Mesenchymal stem cell (in vitro differentiated cells and primary cell): Measurements from ENCODE around the gene TMEM255A.
A peak's percentile ranks its signal among the peaks of the same experiment; 100 is the strongest.

Experiments
- DNase-seq: peaks from one replicate; pipeline ENCODE4 v3.0.0-alpha.2; 2013
- H2AFZ ChIP-seq: one replicate; pipeline ENCODE4 v1.6.1; 2013; ENCODE audit warnings: low read depth, mild to moderate bottlenecking, control low read depth, inconsistent platforms, low read length, moderate library complexity
- H2AK5ac ChIP-seq: 2 replicates; pipeline ENCODE4 v1.6.1; 2013; ENCODE audit warnings: low read length, moderate library complexity, mild to moderate bottlenecking, inconsistent platforms; ENCODE audit not compliant: severe bottlenecking
- H2BK120ac ChIP-seq: one replicate; pipeline ENCODE4 v1.6.1; 2013; ENCODE audit warnings: low read depth, mild to moderate bottlenecking, inconsistent platforms, low read length, moderate library complexity
- H2BK12ac ChIP-seq, 2 experiments: one replicate each; pipeline ENCODE4 v1.6.1; 2013; ENCODE audit warnings: inconsistent platforms in 2 of 2, low read length in 2 of 2, mild to moderate bottlenecking in 2 of 2, moderate library complexity in 2 of 2, control low read depth in 1 of 2
- H2BK15ac ChIP-seq: one replicate; pipeline ENCODE4 v1.6.1; 2013; ENCODE audit warnings: mild to moderate bottlenecking, low read depth, inconsistent platforms; ENCODE audit not compliant: poor library complexity, severe bottlenecking
- H2BK5ac ChIP-seq: 2 replicates; pipeline ENCODE4 v1.6.1; 2013; ENCODE audit warnings: low read depth, mild to moderate bottlenecking, low read length, control low read depth, inconsistent platforms; ENCODE audit not compliant: poor library complexity, severe bottlenecking
- H3K14ac ChIP-seq, 2 experiments: one replicate each; pipeline ENCODE4 v1.6.1; 2013; ENCODE audit warnings: inconsistent platforms in 2 of 2, low read length in 2 of 2, control low read depth in 1 of 2, mild to moderate bottlenecking in 1 of 2, moderate library complexity in 1 of 2
- H3K18ac ChIP-seq, 2 experiments: one replicate each; pipeline ENCODE4 v1.6.1; 2013; ENCODE audit warnings: inconsistent platforms in 2 of 2, low read length in 2 of 2, control low read depth in 1 of 2, low read depth in 1 of 2, mild to moderate bottlenecking in 1 of 2
- H3K23ac ChIP-seq, 2 experiments: one replicate each; pipeline ENCODE4 v1.6.1; 2013; ENCODE audit warnings: inconsistent platforms in 2 of 2, low read length in 2 of 2, mild to moderate bottlenecking in 2 of 2, moderate library complexity in 2 of 2, control low read depth in 1 of 2
- H3K27ac ChIP-seq: 2 replicates; pipeline ENCODE4 v1.5.1; 2013; ENCODE audit warnings: mild to moderate bottlenecking, moderate library complexity, low read length, control low read depth, inconsistent platforms; ENCODE audit not compliant: poor library complexity, severe bottlenecking
- H3K27me3 ChIP-seq, 2 experiments: 2 replicates each; pipeline versions ENCODE4 v1.6.1 to v1.7.0; 2013; ENCODE audit warnings: low read length in 2 of 2, mild to moderate bottlenecking in 2 of 2, moderate library complexity in 2 of 2, control low read depth in 1 of 2, inconsistent platforms in 1 of 2; ENCODE audit not compliant: control insufficient read depth in 1 of 2, insufficient read depth in 1 of 2
- H3K36me3 ChIP-seq, 2 experiments: 2 replicates each; pipeline versions ENCODE4 v1.6.1 to v1.7.0; 2013; ENCODE audit warnings: low read length in 2 of 2, control low read depth in 1 of 2, inconsistent platforms in 1 of 2, low read depth in 1 of 2, mild to moderate bottlenecking in 1 of 2; ENCODE audit not compliant: insufficient read depth in 2 of 2, control insufficient read depth in 1 of 2
- H3K4ac ChIP-seq, 2 experiments: one replicate each; pipeline ENCODE4 v1.6.1; 2013; ENCODE audit warnings: inconsistent platforms in 2 of 2, low read length in 2 of 2, mild to moderate bottlenecking in 2 of 2, moderate library complexity in 2 of 2, control low read depth in 1 of 2, low read depth in 1 of 2
- H3K4me1 ChIP-seq: 2 replicates; pipeline ENCODE4 v1.6.1; 2013; ENCODE audit warnings: low read depth, low read length, control low read depth; ENCODE audit not compliant: control insufficient read depth, insufficient read depth
- H3K4me2 ChIP-seq: 2 replicates; pipeline ENCODE4 v1.6.1; 2013; ENCODE audit warnings: low read length, mild to moderate bottlenecking, inconsistent platforms; ENCODE audit not compliant: poor library complexity, severe bottlenecking
- H3K4me3 ChIP-seq, 2 experiments: 2 replicates each; pipeline versions ENCODE4 v1.5.1 to v1.7.0; 2013; ENCODE audit warnings: low read length in 2 of 2, mild to moderate bottlenecking in 2 of 2, control low read depth in 1 of 2, low read depth in 1 of 2; ENCODE audit not compliant: insufficient read depth in 1 of 2
- H3K79me1 ChIP-seq: replicated peaks from 2 replicates; pipeline ENCODE4 v1.6.1; 2013; ENCODE audit warnings: mild to moderate bottlenecking, control low read depth, low read length, inconsistent platforms; ENCODE audit not compliant: poor library complexity, severe bottlenecking
- H3K9ac ChIP-seq: 2 replicates; pipeline ENCODE4 v1.7.0; 2013; ENCODE audit warnings: mild to moderate bottlenecking, low read length, moderate library complexity
- H3K9me3 ChIP-seq: 2 replicates; pipeline ENCODE4 v1.7.0; 2013; ENCODE audit warnings: mild to moderate bottlenecking, low read length; ENCODE audit not compliant: control insufficient read depth
- H4K8ac ChIP-seq: one replicate; pipeline ENCODE4 v1.6.1; 2013; ENCODE audit warnings: inconsistent platforms, mild to moderate bottlenecking, low read length, moderate library complexity
- H4K91ac ChIP-seq: one replicate; pipeline ENCODE4 v1.6.1; 2013; ENCODE audit warnings: mild to moderate bottlenecking, low read length, inconsistent platforms
- WGBS: methylation state at CpG from one replicate; pipeline ENCODE4 v1.1.7; 2013; ENCODE audit warnings: mixed read lengths; 5-methylcytosine and 5-hydroxymethylcytosine counted together

Gene TMEM255A

DNA sequence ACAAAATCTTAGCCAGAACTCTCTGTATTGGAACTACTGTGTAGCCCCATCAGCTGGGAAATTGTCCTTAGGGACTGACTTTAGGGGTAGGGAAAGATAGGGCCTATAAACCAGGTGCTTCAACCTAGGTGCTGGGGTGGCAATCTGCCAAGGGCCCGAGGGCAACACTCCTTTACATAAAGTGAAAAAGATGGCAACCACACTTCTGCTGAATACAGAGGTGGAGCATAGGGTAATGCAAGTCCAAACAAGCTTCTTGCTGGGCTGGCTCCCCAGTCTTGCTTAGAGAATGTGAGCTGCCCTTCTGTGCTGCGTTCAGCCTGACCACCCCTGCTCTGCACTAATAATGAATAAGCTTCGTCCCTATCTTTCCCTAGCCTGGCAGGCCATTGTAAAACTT lies 50.9 kb downstream of the TMEM255A start:
- H3K79me1 ChIP-seq: no peaks in the 10 kb centered on the region
- peaks cover 0 to 7% of the 10 kb centered on the region in 2 experiments for H3K36me3 ChIP-seq

DNA sequence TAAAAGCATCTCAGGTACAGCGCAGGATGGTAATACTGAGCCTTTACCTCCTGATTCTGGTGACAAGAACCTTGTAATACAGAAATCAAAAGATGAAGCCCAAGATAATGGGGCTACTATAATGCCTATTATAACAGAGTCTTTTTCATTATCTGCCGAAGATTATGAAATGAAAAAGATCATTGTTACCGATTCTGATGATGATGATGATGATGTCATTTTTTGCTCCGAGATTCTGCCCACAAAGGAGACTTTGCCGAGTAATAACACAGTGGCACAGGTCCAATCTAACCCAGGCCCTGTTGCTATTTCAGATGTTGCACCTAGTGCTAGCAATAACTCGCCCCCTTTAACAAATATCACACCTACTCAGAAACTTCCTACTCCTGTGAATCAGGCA lies 57.5 kb downstream of the TMEM255A start:
- Histone ChIP-seq H3K14ac (no peak overlapping the region), H3K4me2 (no peak overlapping the region), H2BK12ac (no peak overlapping the region), H2AK5ac (no peak overlapping the region), H2BK120ac (no peak overlapping the region), H4K91ac (no peak overlapping the region), H3K4me3 (no peak overlapping the region), H2BK15ac (no peak overlapping the region), H3K18ac (no peak overlapping the region), H4K8ac (no peak overlapping the region), H3K9me3 (no peaks in the 10 kb centered on the region), H3K4me1 (no peaks in the 10 kb centered on the region), H3K27ac (no peak overlapping the region), H2BK5ac (no peak overlapping the region), H2AFZ (no peak overlapping the region), H3K23ac (no peak overlapping the region), H3K27me3 (peaks cover 0 to 3% of the 10 kb centered on the region in 2 experiments), H3K9ac (no peak overlapping the region), H3K4ac (no peak overlapping the region), H3K36me3 (peaks cover 0 to 30% of the 10 kb centered on the region in 2 experiments), H3K79me1 (no peaks in the 10 kb centered on the region)
- 100% methylated on average over 3 of the region's 6 CpGs for WGBS
- DNase-seq: no peak

More for the DNA sequence above, 50.9 kb downstream of the TMEM255A start:
- DNase-seq: no peak
- no peak overlapping the region for H3K14ac ChIP-seq
- no peak overlapping the region for H3K4ac ChIP-seq
- H3K9ac ChIP-seq: no peak overlapping the region
- H3K27ac ChIP-seq: no peak overlapping the region
- H3K18ac ChIP-seq: no peak overlapping the region
- no peak overlapping the region for H2BK15ac ChIP-seq
- no peak overlapping the region for H4K8ac ChIP-seq
- WGBS: 59% methylated on average over 3 of the region's 3 CpGs
- no peak overlapping the region for H2BK12ac ChIP-seq
- no peak overlapping the region for H3K4me2 ChIP-seq
- no peak overlapping the region for H4K91ac ChIP-seq
- H2BK120ac ChIP-seq: no peak overlapping the region
- no peak overlapping the region for H2BK5ac ChIP-seq
- H2AFZ ChIP-seq: no peak overlapping the region
- H3K9me3 ChIP-seq: no peaks in the 10 kb centered on the region
- H3K27me3 ChIP-seq: peaks cover 6 to 8% of the 10 kb centered on the region in 2 experiments
- no peak overlapping the region for H2AK5ac ChIP-seq
- no peak overlapping the region for H3K4me3 ChIP-seq
- no peaks in the 10 kb centered on the region for H3K4me1 ChIP-seq
- no peak overlapping the region for H3K23ac ChIP-seq

DNA sequence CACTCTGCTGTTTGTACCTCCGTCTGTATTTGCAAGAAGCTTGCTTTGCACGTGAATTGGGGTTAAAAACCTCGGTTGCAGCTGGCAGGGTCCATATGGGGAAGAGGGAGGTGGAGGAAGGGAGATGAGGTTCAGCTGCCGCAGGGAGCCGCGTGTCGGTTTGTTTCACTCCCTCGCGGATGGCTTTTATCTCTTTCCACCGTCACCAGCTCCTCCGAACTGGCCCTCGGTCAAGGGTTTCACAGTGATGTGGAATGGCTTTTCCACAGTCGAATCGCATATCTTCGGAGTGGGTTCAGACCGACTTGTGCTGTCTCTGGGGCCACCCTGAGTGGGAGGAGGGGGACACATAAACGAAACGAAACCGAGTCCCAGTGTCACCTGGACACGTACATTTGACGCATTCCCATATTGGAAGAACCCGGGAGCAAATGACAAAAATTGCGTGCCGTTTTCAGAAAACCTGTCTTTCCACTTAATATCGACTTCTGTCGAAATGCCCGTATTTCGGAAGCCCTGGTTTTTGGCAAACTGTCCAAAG lies 59.7 kb downstream of the TMEM255A start:
- 0% methylated on average over 12 of the region's 28 CpGs for WGBS
- Histone ChIP-seq H3K27ac (no peak overlapping the region), H3K27me3 (peaks cover 0 to 3% of the 10 kb centered on the region in 2 experiments), H2AFZ (no peak overlapping the region), H3K4ac (no peak overlapping the region), H3K4me3 (peak overlapping the region; percentile 74 to 84), H4K91ac (peak overlapping the region; percentile 20), H4K8ac (no peak overlapping the region), H3K9ac (peak overlapping the region; percentile 93), H2BK15ac (no peak overlapping the region), H2AK5ac (no peak overlapping the region), H3K79me1 (no peaks in the 10 kb centered on the region), H2BK5ac (no peak overlapping the region), H2BK120ac (no peak overlapping the region), H3K23ac (peak overlapping the region in 1 of 2 experiments; percentile 80), H3K36me3 (peaks cover 0 to 27% of the 10 kb centered on the region in 2 experiments), H3K4me1 (no peaks in the 10 kb centered on the region), H3K18ac (peak overlapping the region in 1 of 2 experiments; percentile 66), H3K9me3 (no peaks in the 10 kb centered on the region), H3K4me2 (peak overlapping the region; percentile 65), H2BK12ac (no peak overlapping the region), H3K14ac (peak overlapping the region in 1 of 2 experiments; percentile 60)
- peak; percentile 49 for DNase-seq

DNA sequence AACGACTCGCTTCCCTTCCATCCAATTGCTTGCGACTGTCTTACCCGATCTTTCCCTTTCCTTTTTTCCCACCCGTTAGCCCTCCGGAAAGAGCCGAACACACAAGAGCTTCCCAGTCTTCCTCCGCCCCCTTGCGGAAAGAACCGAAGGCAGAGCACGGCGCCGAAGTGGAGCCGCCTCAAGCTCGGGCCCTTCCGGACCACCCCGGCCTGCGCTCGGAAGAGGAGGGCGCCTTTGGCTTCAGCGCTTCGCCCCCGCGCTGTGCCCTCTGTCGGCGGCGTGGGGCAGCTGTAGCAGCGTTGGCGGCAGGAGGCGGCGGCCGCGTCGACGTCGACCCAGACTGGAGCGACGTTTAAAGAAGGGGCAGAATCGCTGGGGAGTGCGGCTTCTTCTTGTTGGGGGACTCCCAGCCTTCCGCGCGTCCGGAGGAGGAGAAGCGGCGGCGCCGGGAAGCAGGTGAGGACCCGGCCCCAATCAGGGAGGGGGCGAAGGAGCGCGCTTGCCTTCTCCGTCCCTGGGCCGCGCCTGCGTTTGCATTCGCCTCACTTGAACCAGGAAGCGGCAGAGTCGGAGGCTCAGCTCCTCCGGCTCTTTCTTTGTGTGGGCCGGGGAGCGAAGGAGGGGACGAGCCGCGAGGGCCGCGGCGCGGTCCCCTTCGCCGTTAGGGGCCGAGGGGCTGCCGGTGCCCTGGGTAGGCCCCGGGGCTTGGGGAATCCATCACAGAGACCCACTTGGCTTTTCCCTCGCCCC lies 60.6 kb downstream of the TMEM255A start, which contains the start of gene ZBTB33:
Gene ZBTB33, plus strand, starts transcription at position 291 of the 750 bp plus-strand sequence. CDS start 2,604 bp downstream, outside the sequence.
- peak within 1 kb of the TSS; percentile 93 for H3K9ac ChIP-seq
- under 1% methylated on average over 44 of the region's 75 CpGs for WGBS

More for the DNA sequence above, 60.6 kb downstream of the TMEM255A start, which contains the start of gene ZBTB33:
- H2BK120ac ChIP-seq: no peak within 1 kb of the TSS
- no peaks in the 10 kb centered on the region for H3K4me1 ChIP-seq
- peak within 1 kb of the TSS; percentile 74 to 84 for H3K4me3 ChIP-seq
- no peaks in the 10 kb centered on the region for H3K79me1 ChIP-seq
- H2BK12ac ChIP-seq: no peak within 1 kb of the TSS
- no peak within 1 kb of the TSS for H2AK5ac ChIP-seq
- peaks cover 0 to 24% of the 10 kb centered on the region in 2 experiments for H3K36me3 ChIP-seq
- H3K9me3 ChIP-seq: no peaks in the 10 kb centered on the region
- H3K4ac ChIP-seq: peak within 1 kb of the TSS in 1 of 2 experiments; percentile 67
- H2AFZ ChIP-seq: no peak within 1 kb of the TSS
- H2BK15ac ChIP-seq: peak within 1 kb of the TSS; percentile 52
- peak; percentile 95 for DNase-seq
- peak within 1 kb of the TSS; percentile 68 to 70 for H3K18ac ChIP-seq
- H4K8ac ChIP-seq: peak within 1 kb of the TSS; percentile 77
- H3K27ac ChIP-seq: peak within 1 kb of the TSS; percentile 66
- peak within 1 kb of the TSS in 1 of 2 experiments; percentile 80 for H3K23ac ChIP-seq
- H3K4me2 ChIP-seq: peak within 1 kb of the TSS; percentile 65
- H3K14ac ChIP-seq: peak within 1 kb of the TSS in 1 of 2 experiments; percentile 60
- H4K91ac ChIP-seq: peak within 1 kb of the TSS; percentile 50
- H2BK5ac ChIP-seq: peak within 1 kb of the TSS; percentile 66
- H3K27me3 ChIP-seq: peaks cover 0 to 3% of the 10 kb centered on the region in 2 experiments
